ENCODE results near the gene FGFR3.
"Not testable (repeated sequence)": the region's sequence is repeated elsewhere in the genome, so short reads cannot be mapped to it uniquely, and the experiment has no call there.

FGFR3 gene

GRCh38 chr4:1834047-1834775 lies 41.1 kb downstream of the FGFR3 start:
- no peak for DNase-seq
- Histone ChIP-seq H3K36me3 (peaks cover 74 to 97% (median 93%) of the 10 kb centered on the region in 3 donors), H3K27ac (no peak overlapping the region), H3K4me1 (no peaks in the 10 kb centered on the region), H3K9me3 (no peaks in the 10 kb centered on the region), H3K4me3 (no peak overlapping the region), H3K27me3 (no peaks in the 10 kb centered on the region)
- intact Hi-C loops (cut with DNase I; ENCODE audit: low total_unique reads) = loop anchor here (5.0 kb wide), 1 partner anchor 442 kb away; no protein-coding TSS in a partner anchor
- TF ChIP-seq CTCF (IDR thresholded peaks at IDR 0.05) = no peak

- intact Hi-C loops (cut with DNase I; ENCODE audit: low total_unique reads); DNase-seq; H3K27ac ChIP-seq; H3K27me3 ChIP-seq; H3K4me1 ChIP-seq; H3K4me3 ChIP-seq; H3K9me3 ChIP-seq: not testable (repeated sequence)
- H3K36me3 ChIP-seq = peaks cover 87 to 100% (median 96%) of the 10 kb centered on the region in 3 donors
Observed at GRCh38 chr4:1835836-1836235, 42.7 kb downstream of the FGFR3 start.

GRCh38 chr4:1836650-1837049 lies 43.6 kb downstream of the FGFR3 start:
- intact Hi-C loops (cut with DNase I; ENCODE audit: low total_unique reads) = no loop called here
- TF ChIP-seq CTCF (IDR thresholded peaks at IDR 0.05) = no peak
- H3K4me1 ChIP-seq = no peaks in the 10 kb centered on the region
- no peak overlapping the region for H3K4me3 ChIP-seq
- no peak overlapping the region for H3K27ac ChIP-seq
- no peaks in the 10 kb centered on the region for H3K9me3 ChIP-seq
- no peak for DNase-seq
- peaks cover 87 to 100% (median 95%) of the 10 kb centered on the region in 3 donors for H3K36me3 ChIP-seq
- no peaks in the 10 kb centered on the region for H3K27me3 ChIP-seq

GRCh38 chr4:1837069-1837468 lies 44.0 kb downstream of the FGFR3 start:
- H3K4me3 ChIP-seq = no peak overlapping the region
- H3K27ac ChIP-seq = no peak overlapping the region
- peaks cover 83 to 100% (median 90%) of the 10 kb centered on the region in 3 donors for H3K36me3 ChIP-seq
- TF ChIP-seq CTCF (IDR thresholded peaks at IDR 0.05) = no peak
- no peaks in the 10 kb centered on the region for H3K27me3 ChIP-seq
- H3K4me1 ChIP-seq = peaks cover 0 to 3% (median 0%) of the 10 kb centered on the region in 4 donors
- intact Hi-C loops (cut with DNase I; ENCODE audit: low total_unique reads) = no loop called here
- DNase-seq = no peak
- H3K9me3 ChIP-seq = no peaks in the 10 kb centered on the region

GRCh38 chr4:1839282-1839681 lies 46.2 kb downstream of the FGFR3 start:
- no peak for DNase-seq
- Histone ChIP-seq H3K4me1 (peaks cover 0 to 17% (median 0%) of the 10 kb centered on the region in 4 donors), H3K27me3 (no peaks in the 10 kb centered on the region), H3K9me3 (no peaks in the 10 kb centered on the region), H3K27ac (no peak overlapping the region), H3K4me3 (no peak overlapping the region), H3K36me3 (peaks cover 64 to 95% (median 75%) of the 10 kb centered on the region in 3 donors)
- intact Hi-C loops (cut with DNase I; ENCODE audit: low total_unique reads) = no loop called here
- no peak for TF ChIP-seq CTCF (IDR thresholded peaks at IDR 0.05)

GRCh38 chr4:1841201-1841886 lies 48.3 kb downstream of the FGFR3 start:
- Histone ChIP-seq H3K27me3 (no peaks in the 10 kb centered on the region), H3K9me3 (no peaks in the 10 kb centered on the region), H3K4me1 (peaks cover 0 to 17% (median 0%) of the 10 kb centered on the region in 4 donors), H3K36me3 (peaks cover 58 to 86% (median 67%) of the 10 kb centered on the region in 3 donors), H3K4me3 (no peak overlapping the region), H3K27ac (peak overlapping the region in 1 of 2 donors; percentile 12)
- DNase-seq = no peak
- intact Hi-C loops (cut with DNase I; ENCODE audit: low total_unique reads) = no loop called here
- no peak for TF ChIP-seq CTCF (IDR thresholded peaks at IDR 0.05)

Data from tibial artery (tissue), 4 donors.